Endothelial cell of umbilical vein (primary cell): ENCODE measurements around the gene GPR183. TPM values are rescaled to one million over a fixed set of nuclear protein-coding genes. Genes with fewer than 3 reads are reported as not detected.

Experiments
- Bru-seq: library from RNA; stranded (reverse); fragments of 400-500 nt; gene quantifications from one replicate; lab custom pipeline; 2021; lab: Mats Ljungman, UMichigan
- BruChase-seq, 2 experiments: library from RNA; stranded (reverse); fragments of 400-500 nt; gene quantifications; one replicate each; lab custom pipeline; 2021; lab: Mats Ljungman, UMichigan
- BruUV-seq: library from RNA; stranded (reverse); fragments of 400-500 nt; replicated peaks from 2 replicates; lab custom pipeline; 2021; lab: Mats Ljungman, UMichigan
- CTCF ChIA-PET: fragments of 300-600, 350-600 bp; sonication (Branson Sonifier 250); formaldehyde crosslinking; loops from one replicate; lab custom pipeline; 2021; ENCODE audit warnings: antibody characterized with exemption, inconsistent platforms; lab: Charles Lee
- POLR2A ChIA-PET: fragments of 300-600, 350-600 bp; sonication (Branson Sonifier 250); formaldehyde crosslinking; loops from one replicate; lab custom pipeline; 2021; ENCODE audit warnings: antibody characterized with exemption, inconsistent platforms; lab: Charles Lee
- DNase-seq: peaks from one replicate; pipeline ENCODE4 v3.0.0-alpha.2; 2011; ENCODE audit warnings: low read depth, low spot score
- FAIRE-seq: peaks from 2 replicates; lab custom pipeline; 2011; peaks lifted over from hg19 to GRCh38; lab: Jason Lieb, UNC
- H2AFZ ChIP-seq: 2 replicates; pipeline ENCODE4 v1.6.0; 2012; ENCODE audit warnings: low read depth, low read length, control low read depth, inconsistent platforms
- H3K27ac ChIP-seq: 2 replicates; pipeline ENCODE4 v1.5.1; 2011; ENCODE audit warnings: low read depth, mild to moderate bottlenecking, control low read depth, low read length, moderate library complexity; ENCODE audit not compliant: insufficient read depth
- H3K27me3 ChIP-seq, 2 experiments: 2 replicates each; pipeline versions ENCODE4 v1.6.0 to v1.6.1; 2011; ENCODE audit warnings: low read length in 2 of 2, mixed read lengths in 1 of 2; ENCODE audit not compliant: control insufficient read depth in 2 of 2, insufficient read depth in 2 of 2
- H3K36me3 ChIP-seq, 2 experiments: 2 replicates in 1 of 2; 3 replicates in 1 of 2; pipeline ENCODE4 v1.5.1; 2011; ENCODE audit warnings: low read length in 2 of 2, mild to moderate bottlenecking in 1 of 2, moderate library complexity in 1 of 2; ENCODE audit not compliant: control insufficient read depth in 2 of 2, insufficient read depth in 2 of 2; ENCODE audit errors: extremely low read depth in 1 of 2
- H3K4me1 ChIP-seq: 3 replicates; pipeline ENCODE4 v1.5.1; 2011; ENCODE audit warnings: mild to moderate bottlenecking, low read length; ENCODE audit not compliant: control insufficient read depth, insufficient read depth; ENCODE audit errors: extremely low read depth
- H3K4me2 ChIP-seq: 2 replicates; pipeline ENCODE4 v1.6.1; 2011; ENCODE audit warnings: low read length, control low read depth, mixed read lengths; ENCODE audit not compliant: insufficient read depth
- H3K4me3 ChIP-seq, 3 experiments: fragments of 200-600 bp in 1 of 3; sonication (generic), shearing (Covaris generic) in 1 of 3; replicated peaks in 1 of 3; 2 replicates each; pipeline ENCODE4 v1.5.1; 2011 to 2016; ENCODE audit warnings: control low read depth in 3 of 3, low read length in 3 of 3, mild to moderate bottlenecking in 2 of 3, inconsistent platforms in 1 of 3, low read depth in 1 of 3, moderate library complexity in 1 of 3; ENCODE audit not compliant: insufficient read depth in 1 of 3
- H3K79me2 ChIP-seq: 2 replicates; pipeline ENCODE4 v1.6.0; 2012; ENCODE audit warnings: low read length, inconsistent platforms; ENCODE audit not compliant: control insufficient read depth, insufficient read depth
- H3K9ac ChIP-seq: replicated peaks from 2 replicates; pipeline ENCODE3; 2011; ENCODE audit warnings: low read length, control low read depth; ENCODE audit not compliant: insufficient read depth; ENCODE audit errors: extremely low read depth
- H3K9me1 ChIP-seq: replicated peaks from 3 replicates; pipeline ENCODE4 v1.6.0; 2011; ENCODE audit warnings: mild to moderate bottlenecking, low read length; ENCODE audit not compliant: control insufficient read depth, insufficient read depth; ENCODE audit errors: extremely low read depth
- H3K9me3 ChIP-seq: replicated peaks from 2 replicates; pipeline ENCODE4 v1.5.1; 2012; ENCODE audit warnings: low read length, inconsistent platforms; ENCODE audit not compliant: control insufficient read depth, insufficient read depth
- H4K20me1 ChIP-seq: replicated peaks from 2 replicates; pipeline ENCODE3; 2011; ENCODE audit warnings: mild to moderate bottlenecking, low read length; ENCODE audit not compliant: control insufficient read depth, insufficient read depth; ENCODE audit errors: extremely low read depth
- CTCF ChIP-seq, 2 donors: IDR thresholded peaks; 1 replicate in 1 of 2; 2 replicates in 1 of 2; pipeline ENCODE4 v1.5.1; 2011; ENCODE audit warnings: low read length in 2 of 2, mild to moderate bottlenecking in 2 of 2, moderate library complexity in 2 of 2, control low read depth in 1 of 2, inconsistent platforms in 1 of 2, low read depth in 1 of 2; ENCODE audit not compliant: insufficient read depth in 1 of 2; ENCODE audit errors: extremely low read depth in 1 of 2
- EZH2 ChIP-seq: IDR thresholded peaks from 2 replicates; pipeline ENCODE4 v1.6.1; 2012; ENCODE audit warnings: borderline replicate concordance, low read depth, mild to moderate bottlenecking, moderate library complexity, low read length, inconsistent platforms; ENCODE audit not compliant: severe bottlenecking
- FOS ChIP-seq: IDR thresholded peaks from 2 replicates; pipeline ENCODE4 v1.6.1; 2011; ENCODE audit warnings: mild to moderate bottlenecking, low read length, moderate library complexity, borderline replicate concordance; ENCODE audit not compliant: insufficient read depth
- GATA2 ChIP-seq: IDR thresholded peaks from 2 replicates; pipeline ENCODE4 v1.7.0; 2011; ENCODE audit warnings: low read depth, mild to moderate bottlenecking, moderate library complexity, mixed read lengths, low read length; ENCODE audit not compliant: insufficient read length, insufficient read depth
- JUN ChIP-seq: IDR thresholded peaks from 2 replicates; pipeline ENCODE4 v1.6.1; 2011; ENCODE audit warnings: borderline replicate concordance, low read depth; ENCODE audit not compliant: insufficient read length, insufficient read depth
- MAX ChIP-seq: IDR thresholded peaks from 2 replicates; pipeline ENCODE4 v1.6.1; 2011; ENCODE audit not compliant: insufficient read depth, insufficient read length
- MYC ChIP-seq: IDR thresholded peaks from one replicate; pipeline ENCODE4 v1.6.1; 2011; ENCODE audit warnings: mild to moderate bottlenecking, low read depth, low read length
- POLR2A ChIP-seq: IDR thresholded peaks from 2 replicates; pipeline ENCODE4 v1.6.1; 2012; ENCODE audit warnings: low read depth, mild to moderate bottlenecking, control low read depth, low read length
- POLR2AphosphoS5 ChIP-seq: IDR thresholded peaks from 2 replicates; pipeline ENCODE4 v1.6.1; 2012; ENCODE audit warnings: low read depth, mild to moderate bottlenecking, control low read depth, low read length, moderate library complexity; ENCODE audit not compliant: insufficient read depth
- dilution Hi-C: fragments of 300-500 bp; cut with MboI; formaldehyde crosslinking; loops from one replicate; pipeline ENCODE4 v1.15.0; 2019; ENCODE audit warnings: low sequenced_read_pairs; ENCODE audit not compliant: extremely low pct_ligation_motif_present
- intact Hi-C: fragments of 100-400 bp; cut with micrococcal nuclease; formaldehyde crosslinking; loops from one replicate; pipeline ENCODE4 v1.10.0; 2022
- long read RNA-seq: library from polyadenylated mRNA; stranded (forward); transcript quantifications from one replicate; pipeline ENCODE4 v2.0.0, GENCODE V29; 2021
- polyA minus RNA-seq, 3 experiments: library from RNA; depleted of rRNA, polyadenylated mRNA; stranded (reverse); fragments of >200 nt; gene quantifications; 1 replicate in 1 of 3; 2 replicates in 2 of 3; pipeline ENCODE4 v1.2.3, GENCODE V29; 2011
- polyA plus RNA-seq, 4 experiments: library from polyadenylated mRNA; depleted of rRNA in 3 of 4; stranded (reverse) in 3 of 4; unstranded in 1 of 4; fragments of >200 nt; gene quantifications; 2 replicates each; pipeline versions ENCODE4 v1.2.1 to v1.2.3, GENCODE V29; 2011 to 2012; ENCODE audit warnings: missing spikeins in 1 of 4
- total RNA-seq: library from RNA; stranded (reverse); gene quantifications from 2 replicates; pipeline ENCODE4 v1.2.3, GENCODE V29; 2021

GPR183 gene
- total RNA-seq (not detected in 2 replicates), polyA plus RNA-seq (0.14 and 0.23 TPM in 2 replicates), polyA minus RNA-seq (0.38 TPM in 1 of 2 replicates, not detected in the other), Bru-seq, nascent RNA (percentile 7 among the genes with signal in this experiment), BruChase-seq, experiment 1, labeled RNA remaining after a 6-hour chase (percentile 10 among the genes with signal in this experiment), BruChase-seq, experiment 2, labeled RNA remaining after a 2-hour chase (percentile 7 among the genes with signal in this experiment)
- polyA plus RNA-seq (2011; cell fraction: cytosol; rRNA removed) = 0.27 and 0.72 TPM in 2 replicates
- polyA plus RNA-seq (2011; cell fraction: nucleus; rRNA removed) = 0.33 and 0.67 TPM in 2 replicates
- polyA plus RNA-seq (2012) = 0.15 and 0.16 TPM in 2 replicates
- polyA minus RNA-seq (2011; cell fraction: cytosol; rRNA and poly(A)+ RNA removed) = not detected
- polyA minus RNA-seq (2011; cell fraction: nucleus; rRNA and poly(A)+ RNA removed) = 0.67 and 0.72 TPM in 2 replicates
- long read RNA-seq = 0 reads

- Histone ChIP-seq H3K9me3 (no peaks in the 10 kb centered on the region), H3K4me3 (no peak within 1 kb of the TSS), H3K36me3 (no peaks in the 10 kb centered on the region), H3K9me1 (no peaks in the 10 kb centered on the region), H3K27me3 (no peaks in the 10 kb centered on the region), H4K20me1 (no peaks in the 10 kb centered on the region), H3K79me2 (no peaks in the 10 kb centered on the region), H2AFZ (no peak within 1 kb of the TSS), H3K27ac (peak within 1 kb of the TSS; percentile 79), H3K4me2 (peak within 1 kb of the TSS; percentile 33), H3K9ac (peak within 1 kb of the TSS; percentile 44), H3K4me1 (peaks cover 17% of the 10 kb centered on the region)
- intact Hi-C loops = no loop called here
- FAIRE-seq (no peak), DNase-seq (peak; percentile 58)
- dilution Hi-C loops = no loop called here
- CTCF ChIA-PET = interaction anchor here (1.3 to 1.6 kb wide), 4 partner anchors 24 to 81 kb away, joined by 3 to 4 read pairs (median 4); no protein-coding TSS in a partner anchor
- POLR2A ChIA-PET = no interaction called here
- TF ChIP-seq MYC = no peak
- no peak for TF ChIP-seq POLR2A
- no peak for TF ChIP-seq GATA2
- TF ChIP-seq POLR2AphosphoS5 = no peak
- TF ChIP-seq MAX = no peak
- TF ChIP-seq FOS = no peak
- TF ChIP-seq JUN = no peak
- no peak for TF ChIP-seq EZH2
- TF ChIP-seq CTCF (IDR thresholded peaks at IDR 0.05; ENCODE audit: extremely low read depth in 1 of 2, insufficient read depth in 1 of 2, low read depth in 1 of 2, low read length in 2 of 2) = no peak
- no TSS peak for BruUV-seq
Observed at GRCh38 chr13:99307247-99307646, at the start of gene GPR183. TSS of gene GPR183 (minus strand) at chr13:99307399. CDS start at chr13:99296145, 11,254 bp downstream.
